ENCODE data around the gene EML6. TPM values are rescaled to one million over a fixed set of nuclear protein-coding genes. Genes with fewer than 3 reads are reported as not detected.

The EML6 gene
- total and polyA plus RNA-seq, 2 of the 13 experiments (the other 11 are each of a cell fraction or from before 2014, with no cell fraction given), result 17.2 to 32.4 TPM

DNA sequence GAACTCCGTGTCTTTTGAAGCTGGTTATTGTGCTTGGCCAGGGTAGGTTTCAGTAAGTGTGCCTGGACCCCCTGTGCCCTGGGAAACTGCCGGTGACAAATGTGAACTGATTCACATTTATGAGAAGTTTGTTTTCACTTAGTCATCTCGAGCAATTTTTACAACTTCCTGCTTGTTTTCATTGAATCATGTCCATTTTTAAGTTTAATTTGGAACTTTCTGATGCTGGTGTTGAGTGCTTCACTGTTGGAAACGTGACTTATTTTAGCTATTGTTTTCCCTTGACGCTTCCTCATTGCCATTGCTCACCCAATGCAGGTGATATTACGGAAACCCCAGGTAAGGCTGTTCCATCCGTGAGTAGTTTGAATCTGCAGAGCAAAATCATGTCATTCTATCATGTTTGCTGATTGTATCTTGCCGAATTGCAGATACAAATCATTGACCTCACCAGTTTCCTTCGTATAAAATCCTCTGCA, 229.6 kb downstream of the EML6 start (continued):
- TF ChIP-seq, protein P1, sequence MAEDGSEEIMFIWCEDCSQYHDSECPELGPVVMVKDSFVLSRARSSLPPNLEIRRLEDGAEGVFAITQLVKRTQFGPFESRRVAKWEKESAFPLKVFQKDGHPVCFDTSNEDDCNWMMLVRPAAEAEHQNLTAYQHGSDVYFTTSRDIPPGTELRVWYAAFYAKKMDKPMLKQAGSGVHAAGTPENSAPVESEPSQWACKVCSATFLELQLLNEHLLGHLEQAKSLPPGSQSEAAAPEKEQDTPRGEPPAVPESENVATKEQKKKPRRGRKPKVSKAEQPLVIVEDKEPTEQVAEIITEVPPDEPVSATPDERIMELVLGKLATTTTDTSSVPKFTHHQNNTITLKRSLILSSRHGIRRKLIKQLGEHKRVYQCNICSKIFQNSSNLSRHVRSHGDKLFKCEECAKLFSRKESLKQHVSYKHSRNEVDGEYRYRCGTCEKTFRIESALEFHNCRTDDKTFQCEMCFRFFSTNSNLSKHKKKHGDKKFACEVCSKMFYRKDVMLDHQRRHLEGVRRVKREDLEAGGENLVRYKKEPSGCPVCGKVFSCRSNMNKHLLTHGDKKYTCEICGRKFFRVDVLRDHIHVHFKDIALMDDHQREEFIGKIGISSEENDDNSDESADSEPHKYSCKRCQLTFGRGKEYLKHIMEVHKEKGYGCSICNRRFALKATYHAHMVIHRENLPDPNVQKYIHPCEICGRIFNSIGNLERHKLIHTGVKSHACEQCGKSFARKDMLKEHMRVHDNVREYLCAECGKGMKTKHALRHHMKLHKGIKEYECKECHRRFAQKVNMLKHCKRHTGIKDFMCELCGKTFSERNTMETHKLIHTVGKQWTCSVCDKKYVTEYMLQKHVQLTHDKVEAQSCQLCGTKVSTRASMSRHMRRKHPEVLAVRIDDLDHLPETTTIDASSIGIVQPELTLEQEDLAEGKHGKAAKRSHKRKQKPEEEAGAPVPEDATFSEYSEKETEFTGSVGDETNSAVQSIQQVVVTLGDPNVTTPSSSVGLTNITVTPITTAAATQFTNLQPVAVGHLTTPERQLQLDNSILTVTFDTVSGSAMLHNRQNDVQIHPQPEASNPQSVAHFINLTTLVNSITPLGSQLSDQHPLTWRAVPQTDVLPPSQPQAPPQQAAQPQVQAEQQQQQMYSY (CRISPR knock-in tag; IDR thresholded peaks at IDR 0.05), result no peak

DNA sequence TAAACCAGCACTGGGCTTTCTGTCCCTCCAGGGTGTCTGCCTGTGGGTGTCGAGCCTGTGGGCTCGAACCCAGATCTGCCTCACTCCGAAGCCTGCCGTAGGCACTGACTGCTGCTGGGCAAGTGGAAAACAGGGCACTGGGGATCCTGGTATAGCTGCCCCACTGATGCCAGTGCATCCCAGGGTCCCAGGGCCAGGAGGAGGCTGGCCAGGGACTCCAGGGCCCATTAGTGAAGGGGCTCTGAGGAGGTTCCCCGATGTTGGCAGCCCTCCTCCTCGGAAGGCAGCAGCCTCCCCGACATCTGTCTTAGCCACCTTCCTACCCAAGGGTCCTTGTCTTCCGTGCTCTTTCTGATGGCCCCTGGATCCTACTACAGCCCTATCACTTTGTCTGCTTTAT, 230.7 kb downstream of the EML6 start:
- intact Hi-C loops (cut with micrococcal nuclease; ENCODE audit: unreplicated experiment) (no loop called here), in situ Hi-C loops (cut with HindIII; ENCODE audit: extremely low pct_ligation_motif_present, low pct_unique_long_range_greater_than_20kb) (no loop called here)
- DNase-seq (ENCODE audit: low spot score) (no peak), ATAC-seq (no peak), FAIRE-seq (no peak)
- H3K4me2 ChIP-seq (ENCODE audit: low read depth, low read length), result no peak overlapping the region
- H3K9ac ChIP-seq (ENCODE audit: insufficient read depth, low read depth, low read length), result no peak overlapping the region
- H4K20me1 ChIP-seq (ENCODE audit: insufficient read depth, low read length), result no peaks in the 10 kb centered on the region
- TF ChIP-seq ZNF616 (CRISPR knock-in tag; IDR thresholded peaks at IDR 0.05; ENCODE audit: low read depth), result no peak
- TF ChIP-seq SKI (IDR thresholded peaks at IDR 0.05; ENCODE audit: partially characterized antibody), result no peak
- TF ChIP-seq SP1 (IDR thresholded peaks at IDR 0.05), result no peak
- no peak for TF ChIP-seq SP1 (CRISPR knock-in tag; IDR thresholded peaks at IDR 0.05)
- TF ChIP-seq, protein P2, sequence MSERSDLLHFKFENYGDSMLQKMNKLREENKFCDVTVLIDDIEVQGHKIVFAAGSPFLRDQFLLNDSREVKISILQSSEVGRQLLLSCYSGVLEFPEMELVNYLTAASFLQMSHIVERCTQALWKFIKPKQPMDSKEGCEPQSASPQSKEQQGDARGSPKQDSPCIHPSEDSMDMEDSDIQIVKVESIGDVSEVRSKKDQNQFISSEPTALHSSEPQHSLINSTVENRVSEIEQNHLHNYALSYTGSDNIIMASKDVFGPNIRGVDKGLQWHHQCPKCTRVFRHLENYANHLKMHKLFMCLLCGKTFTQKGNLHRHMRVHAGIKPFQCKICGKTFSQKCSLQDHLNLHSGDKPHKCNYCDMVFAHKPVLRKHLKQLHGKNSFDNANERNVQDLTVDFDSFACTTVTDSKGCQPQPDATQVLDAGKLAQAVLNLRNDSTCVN (CRISPR knock-in tag; IDR thresholded peaks at IDR 0.05; ENCODE audit: borderline replicate concordance), result no peak
- TF ChIP-seq, protein P3, sequence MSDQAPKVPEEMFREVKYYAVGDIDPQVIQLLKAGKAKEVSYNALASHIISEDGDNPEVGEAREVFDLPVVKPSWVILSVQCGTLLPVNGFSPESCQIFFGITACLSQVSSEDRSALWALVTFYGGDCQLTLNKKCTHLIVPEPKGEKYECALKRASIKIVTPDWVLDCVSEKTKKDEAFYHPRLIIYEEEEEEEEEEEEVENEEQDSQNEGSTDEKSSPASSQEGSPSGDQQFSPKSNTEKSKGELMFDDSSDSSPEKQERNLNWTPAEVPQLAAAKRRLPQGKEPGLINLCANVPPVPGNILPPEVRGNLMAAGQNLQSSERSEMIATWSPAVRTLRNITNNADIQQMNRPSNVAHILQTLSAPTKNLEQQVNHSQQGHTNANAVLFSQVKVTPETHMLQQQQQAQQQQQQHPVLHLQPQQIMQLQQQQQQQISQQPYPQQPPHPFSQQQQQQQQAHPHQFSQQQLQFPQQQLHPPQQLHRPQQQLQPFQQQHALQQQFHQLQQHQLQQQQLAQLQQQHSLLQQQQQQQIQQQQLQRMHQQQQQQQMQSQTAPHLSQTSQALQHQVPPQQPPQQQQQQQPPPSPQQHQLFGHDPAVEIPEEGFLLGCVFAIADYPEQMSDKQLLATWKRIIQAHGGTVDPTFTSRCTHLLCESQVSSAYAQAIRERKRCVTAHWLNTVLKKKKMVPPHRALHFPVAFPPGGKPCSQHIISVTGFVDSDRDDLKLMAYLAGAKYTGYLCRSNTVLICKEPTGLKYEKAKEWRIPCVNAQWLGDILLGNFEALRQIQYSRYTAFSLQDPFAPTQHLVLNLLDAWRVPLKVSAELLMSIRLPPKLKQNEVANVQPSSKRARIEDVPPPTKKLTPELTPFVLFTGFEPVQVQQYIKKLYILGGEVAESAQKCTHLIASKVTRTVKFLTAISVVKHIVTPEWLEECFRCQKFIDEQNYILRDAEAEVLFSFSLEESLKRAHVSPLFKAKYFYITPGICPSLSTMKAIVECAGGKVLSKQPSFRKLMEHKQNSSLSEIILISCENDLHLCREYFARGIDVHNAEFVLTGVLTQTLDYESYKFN (CRISPR knock-in tag; conservative IDR thresholded peaks at IDR 0.05), result no peak
- no peak overlapping the region for H3K4me3 ChIP-seq (replicated peaks in 1 of 3; ENCODE audit: insufficient read depth in 1 of 3, low read depth in 2 of 3, low read length in 3 of 3)
- no peak overlapping the region for H3K27ac ChIP-seq (ENCODE audit: extremely low read length, insufficient read depth, low read length)
- 0 out of 5 replicates have a peak, but pooled peaks cover 0 to 1% of the 10 kb centered on the region in 2 experiments for H3K36me3 ChIP-seq (replicated peaks in 1 of 2; ENCODE audit: control insufficient read depth in 1 of 2, insufficient read depth in 2 of 2, low read length in 2 of 2)
- 80% methylated on average over 8 of the region's 8 CpGs for whole genome bisulfite sequencing (ENCODE audit: low lambda C conversion rate)
- no peak overlapping the region for H2AFZ ChIP-seq (ENCODE audit: low read length)
- peaks cover 15% of the 10 kb centered on the region for H3K4me1 ChIP-seq (ENCODE audit: insufficient read depth, low read length)
- BruUV-seq (replicated peaks), result no TSS peak
- ChIA-PET CTCF (ENCODE audit: low intra/inter-chr PET ratio, low total read pairs) (no interaction called here), POLR2A (no interaction called here)
- H3K27me3 ChIP-seq (ENCODE audit: control insufficient read depth in 1 of 2, insufficient read depth in 2 of 2, low read length in 2 of 2), result no peaks in the 10 kb centered on the region
- no peaks in the 10 kb centered on the region for H3K79me2 ChIP-seq (ENCODE audit: insufficient read depth, low read length)
- no peaks in the 10 kb centered on the region for H3K9me3 ChIP-seq (ENCODE audit: low read length)
